NCI-H2171 (cell line): ENCODE measurements around the gene CCL5.

ENCODE experiments used
- DNase-seq: peaks from one replicate; lab custom pipeline; 2025; lab: John Stamatoyannopoulos, UW

Gene CCL5

GRCh38 chr17:35879773-35880654, at the start of gene CCL5:
Gene CCL5, minus strand, starts transcription at chr17:35880360.
- no peak for DNase-seq

DNA sequence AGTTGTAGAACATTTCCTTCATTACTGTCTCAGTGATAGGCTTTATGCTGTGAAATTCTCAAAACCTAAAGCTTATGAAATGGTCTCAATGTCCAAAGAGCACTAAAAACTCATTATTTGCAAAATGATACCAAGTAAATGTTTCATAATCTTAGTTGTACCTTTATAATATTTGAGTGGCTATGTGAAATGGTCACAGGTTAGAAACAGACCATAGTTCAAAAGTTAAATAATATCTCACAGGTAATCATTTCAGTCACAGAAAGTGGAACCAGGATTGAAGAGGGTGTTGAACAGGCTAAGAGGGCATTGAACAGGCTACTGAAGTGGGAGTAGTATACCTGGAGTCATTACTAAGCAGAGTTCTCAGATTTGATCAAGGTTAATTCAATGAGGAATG, 47.6 kb upstream of the CCL5 start:
- no peak for DNase-seq

- no peak for DNase-seq
Observed at GRCh38 chr17:35923609-35924114, 43.5 kb upstream of the CCL5 start.

DNA sequence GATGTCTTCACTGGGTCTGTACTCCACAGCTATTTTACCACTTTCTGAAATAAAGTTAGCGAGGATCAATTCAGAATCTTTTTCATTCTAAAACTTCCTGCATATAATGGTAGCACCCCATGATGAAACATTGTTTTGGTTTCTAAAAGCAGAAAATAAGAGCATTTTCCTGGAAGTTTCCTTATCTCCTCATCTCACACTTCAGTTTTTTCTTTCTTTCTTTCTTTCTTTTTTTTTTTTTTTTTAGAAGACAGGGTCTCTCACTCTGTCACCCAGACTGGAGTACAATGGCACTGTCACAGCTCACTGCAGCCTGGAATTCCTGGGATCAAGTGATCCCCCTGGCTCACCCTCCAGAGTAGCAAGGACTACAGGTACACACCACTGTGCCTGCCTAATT, 40.1 kb upstream of the CCL5 start:
- no peak for DNase-seq

DNA sequence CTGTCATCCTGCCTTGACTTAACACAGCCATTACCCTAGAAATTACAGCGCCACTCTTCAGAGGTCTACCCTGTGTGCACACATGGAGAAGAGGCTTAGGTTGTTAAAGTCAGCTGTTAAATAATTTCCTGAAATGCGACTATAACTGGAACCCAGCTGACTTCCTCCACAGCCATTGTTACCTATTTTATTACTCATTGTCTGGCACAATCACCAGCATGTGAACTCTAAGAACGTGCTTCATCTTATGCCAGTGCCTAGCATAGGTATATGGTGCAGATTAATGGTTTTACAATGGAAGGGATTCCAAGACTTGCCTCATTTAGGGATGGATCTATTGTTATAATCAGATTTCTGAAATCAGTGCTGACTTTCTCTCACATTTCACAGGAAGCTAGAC, 38.5 kb upstream of the CCL5 start:
- no peak for DNase-seq

GRCh38 chr17:35917519-35918213, 37.5 kb upstream of the CCL5 start:
- DNase-seq = no peak

DNA sequence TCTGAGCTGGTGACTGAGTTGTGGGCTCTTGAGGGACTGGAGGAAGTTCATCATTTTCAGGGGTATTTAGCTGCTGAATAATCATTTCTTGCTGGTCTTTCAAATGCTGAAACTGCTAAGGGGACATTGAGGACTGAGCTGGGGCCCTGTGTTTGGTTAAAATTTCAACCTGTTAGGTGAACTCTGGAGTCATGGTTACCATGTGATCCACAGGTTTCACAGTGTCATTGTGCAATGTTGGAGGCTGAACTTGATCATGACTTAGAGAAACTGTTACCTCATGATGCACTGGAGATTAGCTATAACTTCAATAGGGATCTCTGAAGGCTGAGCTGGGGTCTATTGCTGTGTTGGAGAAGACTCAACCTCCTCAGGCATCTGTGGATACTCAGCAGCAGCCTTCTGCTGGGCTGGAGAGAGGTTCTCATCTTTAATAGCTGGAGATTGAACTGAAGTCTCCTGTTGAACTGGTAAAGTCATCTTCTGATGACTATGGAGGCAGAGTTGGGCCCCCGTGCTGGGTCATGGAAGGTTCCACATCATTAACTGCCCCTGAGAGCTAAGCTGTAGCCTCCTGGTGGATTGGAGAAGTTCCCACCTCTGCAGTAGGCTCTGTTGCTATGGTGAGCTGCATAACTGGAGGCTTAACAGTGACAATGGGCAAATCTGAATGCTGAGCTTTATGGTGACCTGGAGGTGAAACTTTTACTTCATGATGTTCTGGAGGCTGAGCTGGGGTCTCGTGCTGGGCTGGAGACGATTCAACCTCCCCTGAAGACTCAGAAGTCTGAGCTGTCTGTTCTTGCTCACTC, 35.2 kb upstream of the CCL5 start:
- DNase-seq = no peak

- DNase-seq = no peak
Observed at GRCh38 chr17:35914354-35914753, 34.2 kb upstream of the CCL5 start.

DNA sequence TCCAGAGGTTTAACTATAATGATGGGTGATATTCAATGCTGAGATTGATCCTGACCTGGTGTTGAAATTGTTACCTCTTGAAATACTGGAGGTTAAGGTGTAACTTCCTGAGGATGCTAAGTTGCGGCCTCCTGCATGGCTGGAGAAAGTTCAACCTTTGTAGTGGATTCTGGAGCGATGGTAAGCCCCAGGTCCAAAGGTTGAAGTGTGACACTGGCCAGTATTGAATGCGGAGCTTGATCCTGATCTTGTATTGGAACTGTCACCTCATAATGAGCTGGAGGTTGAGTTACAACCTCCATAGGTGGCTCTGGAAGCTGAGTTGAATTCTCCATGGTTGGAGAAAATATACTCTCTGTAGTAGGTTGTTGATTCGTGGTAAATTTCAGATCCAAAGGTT, 33.4 kb upstream of the CCL5 start:
- DNase-seq = no peak

DNA sequence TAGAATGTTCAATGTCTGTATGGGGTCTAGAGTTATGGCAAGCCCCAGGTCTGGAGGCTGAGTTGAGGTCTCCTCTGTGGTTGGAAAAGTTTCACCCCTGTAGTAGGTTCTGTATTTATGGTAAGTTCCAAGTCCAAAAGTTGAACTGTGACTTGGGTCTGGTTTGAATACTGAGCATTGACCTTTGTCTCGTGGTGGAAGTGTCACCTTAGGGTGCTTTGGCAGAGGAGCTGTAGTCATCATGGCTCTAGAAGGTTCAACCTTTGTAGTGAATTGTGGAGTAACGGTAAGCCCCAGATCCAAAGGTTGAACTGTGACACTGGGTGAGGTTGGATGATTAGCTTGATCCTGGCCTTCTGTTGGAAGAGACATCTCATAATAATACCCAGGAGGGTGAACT, 32.8 kb upstream of the CCL5 start:
- no peak for DNase-seq

GRCh38 chr17:35912339-35912912, 32.3 kb upstream of the CCL5 start:
- DNase-seq = no peak

DNA sequence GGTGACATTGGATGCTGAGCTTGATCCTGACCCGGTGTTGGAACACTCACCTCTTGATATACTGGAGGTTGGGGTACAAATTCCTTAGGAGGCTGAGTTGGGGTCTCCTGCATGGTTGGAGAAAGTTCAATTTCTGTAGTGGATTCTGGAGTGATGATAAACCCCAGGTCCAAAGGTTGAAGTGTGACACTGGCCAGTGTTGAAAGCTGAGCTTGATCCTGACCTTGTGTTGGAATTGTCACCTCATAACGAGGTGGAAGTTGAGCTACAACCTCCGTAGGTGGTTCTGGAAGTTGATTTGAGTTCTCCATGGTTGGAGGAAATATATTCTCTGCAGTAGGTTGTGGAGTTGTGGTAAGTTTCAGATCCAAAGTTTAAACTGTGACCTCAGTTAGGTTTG, 29.2 kb upstream of the CCL5 start:
- no peak for DNase-seq

- DNase-seq = no peak
Observed at GRCh38 chr17:35907691-35908090, 27.5 kb upstream of the CCL5 start.

GRCh38 chr17:35906926-35907637, 26.9 kb upstream of the CCL5 start:
- no peak for DNase-seq

- no peak for DNase-seq
Observed at GRCh38 chr17:35906191-35906925, 26.2 kb upstream of the CCL5 start.

GRCh38 chr17:35903451-35903850, 23.3 kb upstream of the CCL5 start:
- no peak for DNase-seq

- no peak for DNase-seq
Observed at GRCh38 chr17:35901631-35902175, 21.5 kb upstream of the CCL5 start.

GRCh38 chr17:35900708-35901480, 20.7 kb upstream of the CCL5 start:
- no peak for DNase-seq

DNA sequence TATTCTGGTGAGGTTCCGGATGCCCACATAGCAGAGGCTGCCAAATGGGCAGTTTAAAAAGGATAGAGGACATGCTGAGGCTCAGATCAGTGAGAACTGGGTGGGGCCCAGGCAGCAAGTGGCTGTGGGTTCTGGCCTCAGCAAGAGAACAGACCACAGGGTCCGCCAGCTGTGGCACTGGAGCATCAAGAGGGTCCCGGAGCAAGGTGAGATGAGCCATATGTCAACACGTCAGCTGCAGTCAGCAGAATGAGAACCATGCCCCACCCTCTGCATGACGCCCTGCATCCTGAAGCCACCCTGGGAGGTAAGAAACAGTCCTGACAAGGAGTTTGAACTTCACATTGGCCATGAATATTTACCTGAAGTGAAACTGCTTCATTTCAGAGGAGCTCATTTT, 20.1 kb upstream of the CCL5 start:
- no peak for DNase-seq
